NCI-H2107 treated with DMSO at 0.1 percent for 48 hours (cell line): ENCODE measurements around the gene VWF.
"Not testable (repeated sequence)": the region's sequence is repeated elsewhere in the genome, so short reads cannot be mapped to it uniquely, and the experiment has no call there.

ENCODE experiments used
- DNase-seq: peaks from one replicate; lab custom pipeline; 2025; ENCODE audit not compliant: unreplicated experiment; lab: John Stamatoyannopoulos, UW

The VWF gene

DNA sequence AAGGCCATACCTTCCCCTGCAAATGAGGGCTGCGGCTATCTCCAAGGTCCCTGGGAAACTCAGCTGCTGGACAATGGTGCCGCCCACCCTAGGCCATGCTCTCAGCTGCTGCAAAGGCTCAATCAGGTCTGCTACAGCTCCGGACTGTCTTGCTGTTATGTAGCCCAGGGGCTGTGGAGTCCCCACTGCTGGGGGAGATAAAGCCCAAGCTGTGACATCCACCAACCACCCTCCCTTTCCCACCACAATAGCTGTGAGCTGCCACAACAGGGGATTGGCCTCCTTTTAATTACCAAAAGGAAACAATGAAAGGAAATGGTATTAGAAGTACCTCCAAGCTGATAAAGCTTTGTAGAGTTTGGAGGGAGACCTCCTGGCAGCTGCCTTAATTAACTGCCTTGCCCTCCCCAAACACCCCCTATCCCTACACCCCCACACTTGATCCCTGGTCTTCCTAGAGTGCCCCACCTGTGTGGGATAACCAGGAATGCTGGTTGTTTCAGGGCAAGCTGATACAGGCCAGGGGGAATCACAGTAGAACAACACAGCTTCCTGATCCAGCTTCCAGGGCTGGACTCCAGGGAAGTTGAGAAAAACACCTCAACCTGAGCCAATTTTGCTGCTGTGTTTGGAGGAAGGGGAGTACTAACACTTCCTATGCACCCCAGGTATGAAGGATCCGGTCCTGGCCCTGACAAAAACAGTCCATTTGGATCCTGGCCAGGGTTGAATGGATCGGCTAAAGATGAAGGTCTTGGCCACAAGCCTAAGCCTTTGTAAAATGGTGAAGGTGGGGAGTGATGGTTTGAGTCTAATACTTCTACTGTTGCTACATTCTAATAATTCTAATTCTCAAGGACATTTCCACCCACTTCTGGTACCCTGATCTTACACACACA, at the start of gene VWF:
VWF (minus strand) TSS at position 260 of the 899 bp plus-strand sequence. CDS start 1,474 bp downstream, outside the sequence.
- no peak for DNase-seq

DNA sequence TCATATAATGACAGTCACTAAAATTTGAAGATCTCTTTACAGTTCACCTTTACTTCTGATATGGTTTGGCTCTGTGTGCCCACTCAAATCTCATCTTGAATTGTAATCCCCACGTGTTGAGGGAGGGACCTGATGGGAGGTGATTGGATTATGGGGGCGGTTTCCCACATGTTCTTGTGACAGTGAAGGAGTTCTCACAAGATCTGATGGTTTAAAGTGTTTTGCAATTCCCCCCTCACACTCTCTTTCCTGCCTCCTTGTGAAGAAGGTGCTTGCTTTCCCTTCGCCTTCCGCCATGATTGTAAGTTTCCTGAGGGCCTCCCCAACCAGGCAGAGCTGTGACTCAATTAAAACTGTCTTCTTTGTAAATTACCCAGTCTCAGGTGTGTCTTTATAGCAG, 48.4 kb upstream of the VWF start:
- DNase-seq: no peak

DNA sequence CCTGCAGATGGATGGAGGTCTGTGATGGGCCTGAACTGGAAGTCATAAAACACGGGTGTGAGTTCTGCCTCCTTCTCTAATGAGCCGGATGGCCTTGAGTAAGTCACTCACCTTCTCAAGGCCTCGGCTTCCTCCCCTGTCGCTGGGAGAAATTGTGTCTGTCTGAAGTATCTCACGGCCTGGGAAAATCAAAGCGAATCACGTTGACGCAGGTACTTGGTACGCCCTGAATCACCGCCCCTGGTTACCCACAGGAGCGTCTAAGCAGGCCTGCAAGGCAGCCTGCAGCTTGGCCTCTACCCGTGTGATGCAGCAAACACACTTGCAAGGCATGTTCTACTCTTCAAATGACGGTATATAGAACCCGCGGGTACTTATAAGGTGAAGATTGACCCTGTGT, 47.6 kb upstream of the VWF start:
- no peak for DNase-seq

DNA sequence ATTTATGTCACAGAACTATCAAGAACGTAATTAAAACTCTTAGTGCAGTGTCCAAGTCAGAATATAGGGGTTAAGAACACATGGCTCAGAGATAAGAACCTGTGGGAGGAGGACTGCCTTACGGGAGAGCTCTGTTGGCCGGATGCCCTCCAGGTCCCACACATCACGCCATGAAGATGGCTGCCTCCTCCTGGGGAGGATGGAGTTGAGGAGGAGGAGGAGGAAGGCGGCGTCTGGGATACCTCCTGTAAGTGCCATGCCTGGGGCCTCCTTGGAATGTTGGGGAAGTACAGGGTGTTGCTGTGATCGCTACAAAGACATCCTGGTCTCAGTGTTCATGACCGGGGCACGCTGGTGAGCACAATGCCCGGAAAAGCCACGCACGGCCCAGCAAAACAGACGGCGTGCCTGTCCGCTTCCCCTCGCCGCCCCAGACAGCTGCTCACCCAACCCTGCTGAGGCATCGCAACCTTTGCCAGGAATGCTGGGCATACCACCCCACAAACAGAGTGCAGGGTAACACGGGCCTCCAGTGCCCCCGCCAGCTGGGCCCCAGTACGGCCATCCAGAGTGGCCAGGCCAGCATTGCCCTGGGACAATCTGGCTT, 47.0 kb upstream of the VWF start:
- DNase-seq: no peak

DNA sequence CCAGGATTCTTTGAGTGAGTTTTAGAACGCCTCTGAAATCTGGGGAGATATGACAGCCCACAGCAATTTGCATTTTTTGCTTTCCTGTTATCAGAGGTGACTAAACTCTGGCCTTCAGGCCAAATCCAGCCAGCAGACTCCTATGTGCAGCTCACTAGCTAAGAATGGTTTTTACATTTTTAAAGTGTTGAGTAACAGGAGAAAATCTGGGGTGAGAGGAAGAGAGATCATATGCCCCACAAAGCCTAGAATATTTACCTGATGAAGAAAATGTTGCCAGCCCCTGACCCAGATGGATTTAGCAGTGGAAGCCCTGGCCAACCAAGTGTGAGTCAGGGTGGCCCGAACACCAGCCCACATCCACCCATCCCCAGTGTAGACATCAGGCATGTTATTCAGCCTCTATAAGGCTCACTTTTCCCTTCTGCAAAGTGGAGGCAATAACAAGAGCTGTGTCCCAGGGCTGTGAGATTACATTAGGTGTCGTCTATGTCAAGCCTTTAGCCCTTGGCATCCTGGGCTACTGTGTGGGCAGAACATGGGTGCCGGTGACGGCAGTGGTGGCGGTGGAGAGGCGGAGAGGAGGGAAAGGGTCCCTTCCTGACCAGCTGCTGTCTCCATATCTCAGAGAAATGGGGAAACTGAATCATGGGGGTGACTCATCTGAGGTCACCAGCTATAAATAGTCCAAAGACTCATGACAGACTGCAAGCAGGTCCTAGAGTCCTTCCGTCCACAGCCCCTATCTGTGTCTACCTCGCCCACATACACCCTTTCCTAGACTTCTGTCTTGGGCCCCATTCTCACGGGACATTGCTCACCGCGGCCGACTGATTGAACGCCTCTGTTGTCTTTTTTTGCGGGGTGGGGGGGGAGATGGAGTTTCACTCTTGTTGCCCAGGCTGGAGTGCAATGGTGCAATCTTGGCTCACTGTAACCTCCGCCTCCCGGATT, 43.1 kb upstream of the VWF start:
- DNase-seq: no peak

DNA sequence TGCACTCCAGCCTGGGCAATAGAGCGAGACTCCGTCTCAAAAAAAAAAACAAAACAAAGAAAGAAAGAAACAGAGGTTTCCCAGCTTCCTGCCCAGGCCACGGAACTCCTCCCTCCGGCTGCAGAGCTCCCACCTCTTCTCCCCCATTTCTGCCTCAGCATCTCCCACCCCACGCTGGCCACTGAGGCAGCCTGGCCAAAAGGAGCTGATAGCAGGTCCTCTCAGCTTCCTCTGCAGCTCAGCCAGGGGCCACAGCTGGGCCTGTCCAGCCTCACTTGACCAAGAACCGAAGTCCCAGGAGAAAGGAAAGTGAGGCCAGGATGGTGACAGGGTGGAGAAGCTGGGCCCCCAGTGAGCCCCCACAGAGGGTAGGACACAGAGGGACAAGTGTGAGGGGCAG, 42.3 kb upstream of the VWF start:
- no peak for DNase-seq

DNA sequence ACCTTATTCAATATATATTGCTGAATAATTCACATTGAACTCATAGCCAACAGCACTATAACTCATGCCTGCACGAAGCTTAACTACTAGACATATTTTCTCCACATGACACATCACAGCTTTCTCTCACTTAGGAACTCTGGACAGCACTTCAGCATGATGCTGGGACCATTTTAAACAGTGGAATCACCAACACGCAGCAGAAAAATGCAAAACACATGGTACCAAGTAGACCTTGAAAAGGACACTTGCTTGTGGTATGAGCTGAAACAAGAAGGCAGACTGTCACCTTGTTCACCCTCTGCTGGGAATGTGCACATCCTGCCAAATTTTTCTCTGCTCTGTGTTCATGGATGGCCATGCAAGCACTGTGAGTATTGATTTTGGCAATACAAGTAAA, 40.9 kb upstream of the VWF start:
- no peak for DNase-seq

DNA sequence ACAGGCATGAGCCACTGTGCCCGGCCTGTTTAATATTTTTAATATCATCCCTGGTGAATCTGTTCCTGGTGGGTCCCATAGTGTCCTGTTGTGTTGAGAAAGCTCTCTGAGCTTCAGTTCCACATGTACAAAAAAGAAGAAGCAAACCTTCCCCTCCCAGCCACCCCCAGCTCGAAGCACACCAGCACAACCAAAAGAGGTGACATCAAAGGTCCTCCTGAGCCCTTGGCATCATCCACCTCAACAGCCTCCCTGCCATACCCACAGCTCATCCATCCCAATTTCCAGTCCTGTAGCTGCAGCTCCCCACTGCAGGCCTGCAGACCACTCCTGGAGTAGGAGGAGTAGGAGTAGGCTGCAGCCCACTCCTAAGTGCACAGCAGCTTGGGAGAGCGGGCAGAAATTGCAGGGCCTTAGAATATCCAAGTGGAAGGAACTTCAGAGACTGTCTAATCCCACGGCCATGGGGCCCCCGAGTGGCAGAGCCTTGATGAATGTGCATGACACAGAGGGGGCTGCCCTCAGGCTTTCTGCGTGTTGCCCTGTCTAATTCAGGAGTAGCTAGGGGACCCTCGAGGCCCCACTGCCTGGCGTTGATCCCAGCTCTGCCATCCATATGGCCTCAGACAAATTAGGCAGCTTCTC, 39.1 kb upstream of the VWF start:
- DNase-seq: no peak

DNA sequence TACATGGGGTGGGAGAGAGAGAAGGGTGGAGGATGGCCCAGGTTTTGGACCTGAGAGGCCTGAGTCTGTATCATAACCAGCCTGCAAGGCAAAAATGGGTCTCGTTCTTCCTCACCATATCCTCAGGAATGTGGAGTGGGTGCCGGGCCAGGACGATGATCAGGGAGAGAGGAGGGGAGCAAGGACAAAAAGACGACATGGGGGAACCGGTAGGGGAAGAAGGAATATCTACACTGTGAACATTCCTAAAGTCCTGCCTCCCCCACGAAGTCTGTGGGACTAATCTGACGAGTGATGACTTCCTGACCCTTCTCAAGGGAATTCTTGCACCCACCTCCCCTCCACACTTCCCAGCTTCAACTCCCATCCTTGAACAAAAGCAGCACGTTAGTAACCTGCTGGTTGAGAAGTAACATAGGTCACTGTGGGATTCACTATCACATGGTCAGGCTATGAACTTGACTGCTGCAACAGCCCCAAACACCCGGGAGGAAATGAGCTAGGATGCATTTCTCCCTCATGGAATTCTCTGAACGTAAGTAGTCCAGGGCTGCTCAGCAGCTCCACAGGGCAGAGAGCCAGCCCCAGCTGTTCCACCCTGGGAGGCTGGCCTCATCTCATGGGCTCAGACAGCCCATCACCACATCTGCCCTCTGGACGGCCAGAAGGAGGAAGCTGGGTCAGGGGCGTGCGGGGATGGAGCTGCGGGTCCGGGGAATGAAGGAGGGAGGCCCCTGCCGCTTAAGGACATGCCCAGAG, 36.8 kb upstream of the VWF start:
- no peak for DNase-seq

DNA sequence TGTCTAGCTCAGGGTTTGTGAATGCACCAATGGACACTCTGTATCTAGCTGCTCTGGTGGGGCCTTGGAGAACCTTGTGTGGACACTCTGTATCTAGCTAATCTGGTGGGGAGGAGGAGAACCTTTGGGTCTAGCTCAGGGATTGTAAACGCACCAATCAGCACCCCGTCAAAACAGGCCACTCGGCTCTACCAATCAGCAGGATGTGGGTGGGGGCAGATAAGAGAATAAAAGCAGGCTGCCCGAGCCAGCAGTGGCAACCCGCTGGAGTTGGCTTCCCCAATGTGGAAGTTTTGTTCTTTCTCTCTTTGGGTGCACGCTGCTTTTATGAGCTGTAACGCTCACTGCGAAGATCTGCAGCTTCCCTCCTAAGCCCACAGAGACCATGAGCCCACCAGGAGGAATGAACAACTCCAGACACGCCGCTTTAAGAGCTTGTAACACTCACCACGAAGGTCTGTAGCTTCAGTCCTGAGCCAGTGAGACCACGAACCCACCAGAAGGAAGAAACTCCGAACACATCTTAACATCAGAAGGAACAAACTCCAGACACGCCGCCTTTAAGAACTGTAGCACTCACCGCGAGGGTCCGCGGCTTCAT, 35.7 kb upstream of the VWF start:
- not testable (repeated sequence) for DNase-seq

DNA sequence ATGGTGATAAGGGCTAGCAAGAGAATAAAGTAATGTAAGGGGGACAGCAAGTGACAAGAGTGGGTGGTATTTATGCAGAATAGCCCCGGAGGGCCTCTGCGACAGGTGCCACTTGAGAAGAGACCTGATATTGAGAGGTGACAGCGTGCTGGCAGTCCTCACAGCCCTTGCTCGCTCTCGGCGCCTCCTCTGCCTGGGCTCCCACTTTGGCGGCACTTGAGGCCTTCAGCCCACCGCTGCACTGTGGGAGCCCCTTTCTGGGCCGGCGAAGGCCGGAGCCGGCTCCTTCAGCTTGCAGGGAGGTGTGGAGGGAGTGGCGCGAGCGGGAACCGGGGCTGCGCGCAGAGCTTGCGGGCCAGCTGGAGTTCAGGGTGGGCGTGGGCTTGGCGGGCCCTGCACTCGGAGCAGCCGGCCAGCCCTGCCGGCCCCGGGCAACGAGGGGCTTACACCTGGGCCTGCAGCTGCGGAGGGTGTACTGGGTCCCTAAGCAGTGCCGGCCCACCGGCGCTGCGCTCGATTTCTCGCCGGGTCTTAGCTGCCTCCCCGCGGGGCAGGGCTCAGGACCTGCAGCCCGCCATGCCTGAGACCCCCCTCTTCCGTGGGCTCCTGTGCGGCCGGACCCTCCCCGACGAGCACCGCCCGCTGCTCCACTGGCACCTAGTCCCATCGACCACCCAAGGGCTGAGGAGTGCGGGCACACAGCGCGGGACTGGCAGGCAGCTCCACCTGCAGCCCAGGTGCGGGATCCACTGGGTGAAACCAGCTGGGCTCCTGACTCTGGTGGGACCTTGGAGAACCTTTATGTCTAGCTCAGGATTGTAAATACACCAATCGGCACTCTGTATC, 34.9 kb upstream of the VWF start:
- DNase-seq: not testable (repeated sequence)

DNA sequence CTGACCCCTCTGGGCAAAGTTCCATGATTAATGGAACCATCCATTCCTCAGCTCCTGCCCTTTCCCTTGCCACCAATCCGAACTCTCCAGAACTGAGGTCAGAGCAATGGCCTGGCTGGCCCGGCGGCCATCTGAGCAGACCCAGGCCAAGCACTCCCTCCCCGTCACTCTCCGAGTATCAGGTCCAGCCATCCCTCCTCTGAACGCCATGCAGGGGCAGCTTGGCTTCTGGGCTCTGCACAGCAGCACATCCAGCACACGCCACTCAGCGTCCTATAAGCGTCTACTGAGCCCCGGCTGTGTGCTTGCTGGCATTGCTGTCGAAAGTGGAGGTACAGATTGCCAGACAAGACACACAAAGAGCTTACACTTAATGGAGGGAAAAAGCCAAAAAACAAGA, 34.3 kb upstream of the VWF start:
- DNase-seq: no peak

DNA sequence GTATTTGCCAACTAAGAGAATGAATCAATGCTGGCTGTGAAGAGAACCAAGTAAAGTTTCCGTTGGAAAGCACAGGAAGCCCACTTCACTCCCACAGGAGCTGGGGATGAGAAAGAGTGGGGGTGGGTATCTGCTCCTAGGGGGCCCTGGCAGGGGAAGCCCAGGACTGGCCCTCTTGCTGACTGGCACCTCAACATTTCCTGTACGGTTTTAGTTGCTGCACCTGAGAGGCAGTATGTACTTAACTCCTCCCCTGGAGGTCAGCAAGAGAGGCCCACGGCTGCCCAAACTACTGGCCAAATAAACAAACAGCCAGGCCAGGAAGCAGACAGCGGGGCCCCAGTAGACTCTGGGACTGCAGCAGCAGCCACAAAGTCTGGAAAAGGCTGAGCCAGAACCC, 33.8 kb upstream of the VWF start:
- no peak for DNase-seq

DNA sequence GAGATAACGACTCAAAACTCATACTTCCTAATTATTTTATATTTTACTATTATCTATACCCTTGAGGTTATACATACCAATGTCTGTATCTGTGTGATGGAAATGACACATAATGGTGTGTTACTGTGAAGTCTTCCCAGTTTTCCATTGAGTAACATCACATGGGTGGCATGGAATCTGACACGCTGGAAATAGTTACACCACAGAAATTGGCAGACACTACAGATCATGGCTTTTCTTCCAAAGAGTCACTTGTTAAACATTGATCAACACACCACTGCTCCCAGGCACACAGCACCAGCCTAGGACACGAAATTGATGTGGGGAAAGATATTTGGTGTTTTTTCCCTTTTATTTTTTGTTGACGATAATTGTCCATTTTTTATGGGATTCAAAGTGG, 33.0 kb upstream of the VWF start:
- no peak for DNase-seq

DNA sequence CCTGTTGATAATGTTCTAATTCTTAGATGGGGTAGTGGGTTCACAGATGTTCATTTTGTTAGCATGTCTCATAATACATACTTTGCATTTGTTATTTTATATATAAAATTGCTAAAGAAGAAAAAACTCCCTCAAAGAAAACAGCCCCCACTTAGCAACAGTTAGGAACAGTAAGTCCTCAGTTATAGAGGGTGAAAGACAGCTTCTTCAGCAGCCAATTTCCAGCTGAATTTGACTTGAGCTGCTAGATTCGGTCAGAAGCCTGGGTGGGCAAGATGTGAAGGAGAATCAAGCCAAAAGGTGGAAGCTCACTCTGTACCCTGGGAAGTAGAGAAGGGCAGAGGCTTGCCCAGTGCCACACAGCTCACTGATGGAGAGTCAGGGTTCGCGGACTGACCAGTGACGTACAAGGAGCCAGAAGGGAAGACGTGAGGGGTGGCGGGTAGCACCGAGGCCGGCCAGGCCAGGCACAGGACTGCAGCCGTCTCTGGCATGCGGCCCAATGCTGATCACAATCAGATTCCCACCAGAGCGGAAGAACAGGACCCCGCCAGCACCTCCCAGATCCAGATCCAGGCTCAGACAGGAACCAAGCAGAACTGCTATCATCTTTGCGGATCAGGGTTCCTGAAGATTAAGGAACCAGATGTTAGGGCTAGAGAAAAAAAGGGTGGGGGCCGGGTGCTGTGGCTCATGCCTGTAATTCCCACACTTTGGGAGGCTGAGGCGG, 30.4 kb upstream of the VWF start:
- DNase-seq: no peak

DNA sequence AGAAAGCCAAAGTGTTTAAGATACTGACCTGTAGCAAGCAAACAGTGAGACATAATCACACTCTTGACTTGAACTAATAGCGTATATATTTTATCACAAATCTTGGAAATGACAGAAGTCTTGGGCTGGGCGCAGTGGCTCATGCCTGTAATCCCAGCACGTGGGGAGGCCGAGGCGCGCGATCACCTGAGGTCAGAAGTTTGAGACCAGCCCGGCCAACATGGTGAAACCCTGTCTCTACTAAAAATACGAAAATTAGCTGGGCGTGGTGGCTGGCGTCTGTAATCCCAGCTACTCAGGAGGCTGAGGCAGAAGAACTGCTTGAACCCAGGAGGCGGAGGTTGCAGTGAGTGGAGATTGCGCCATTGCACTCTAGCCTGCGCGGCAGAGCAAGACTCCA, 24.3 kb upstream of the VWF start:
- not testable (repeated sequence) for DNase-seq

DNA sequence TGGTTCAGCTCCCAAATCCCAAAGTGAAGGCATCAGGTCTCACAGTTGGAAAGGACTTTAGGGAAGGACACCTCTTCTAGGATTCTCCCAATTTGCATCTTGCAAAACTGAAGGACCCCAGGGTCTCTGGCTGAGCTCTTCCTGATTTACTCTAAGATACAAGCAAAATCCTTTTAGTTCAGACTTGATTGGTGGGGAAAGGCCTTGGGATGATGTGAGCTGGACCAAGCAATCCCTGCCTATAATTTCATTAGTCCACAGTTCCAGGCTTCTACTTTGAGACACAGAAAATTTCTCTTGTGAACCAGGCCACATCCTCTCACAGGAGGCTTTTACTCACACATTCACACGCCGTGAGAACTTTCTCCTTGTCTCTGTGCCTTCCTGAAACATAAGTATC, 23.6 kb upstream of the VWF start:
- DNase-seq: no peak

DNA sequence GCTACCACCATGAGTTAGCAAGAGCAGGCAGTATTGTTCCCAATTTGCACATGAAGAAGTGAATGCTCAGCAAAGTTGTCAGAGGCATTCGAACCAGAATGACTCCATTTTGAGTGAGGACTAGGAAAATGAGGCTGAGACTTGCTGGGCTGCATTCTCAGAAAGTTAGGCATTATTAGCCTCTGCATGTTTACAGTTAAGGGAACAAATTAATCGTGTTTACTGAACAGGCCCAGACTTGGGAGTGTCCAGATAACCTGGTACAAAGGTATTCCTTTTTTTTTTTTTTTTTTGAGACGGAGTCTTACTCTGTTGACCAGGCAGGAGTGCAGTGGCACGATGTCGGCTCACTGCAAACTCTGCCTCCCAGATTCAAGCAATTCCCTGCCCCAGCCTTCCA, 22.5 kb upstream of the VWF start:
- no peak for DNase-seq
